GM12892 (cell line): ENCODE data around the gene ZDHHC1.

ENCODE experiments used
- POLR2A ChIP-seq: IDR thresholded peaks from 2 replicates; pipeline ENCODE4 v1.6.1; 2011; ENCODE audit warnings: low read depth, low read length, control low read depth
- POLR2AphosphoS5 ChIP-seq: IDR thresholded peaks from 2 replicates; pipeline ENCODE4 v1.6.1; 2011; ENCODE audit warnings: low read depth, low read length, control low read depth
- TAF1 ChIP-seq: IDR thresholded peaks from 2 replicates; pipeline ENCODE4 v1.6.1; 2011; ENCODE audit warnings: low read depth, mild to moderate bottlenecking, control low read depth, low read length, borderline replicate concordance

DNA sequence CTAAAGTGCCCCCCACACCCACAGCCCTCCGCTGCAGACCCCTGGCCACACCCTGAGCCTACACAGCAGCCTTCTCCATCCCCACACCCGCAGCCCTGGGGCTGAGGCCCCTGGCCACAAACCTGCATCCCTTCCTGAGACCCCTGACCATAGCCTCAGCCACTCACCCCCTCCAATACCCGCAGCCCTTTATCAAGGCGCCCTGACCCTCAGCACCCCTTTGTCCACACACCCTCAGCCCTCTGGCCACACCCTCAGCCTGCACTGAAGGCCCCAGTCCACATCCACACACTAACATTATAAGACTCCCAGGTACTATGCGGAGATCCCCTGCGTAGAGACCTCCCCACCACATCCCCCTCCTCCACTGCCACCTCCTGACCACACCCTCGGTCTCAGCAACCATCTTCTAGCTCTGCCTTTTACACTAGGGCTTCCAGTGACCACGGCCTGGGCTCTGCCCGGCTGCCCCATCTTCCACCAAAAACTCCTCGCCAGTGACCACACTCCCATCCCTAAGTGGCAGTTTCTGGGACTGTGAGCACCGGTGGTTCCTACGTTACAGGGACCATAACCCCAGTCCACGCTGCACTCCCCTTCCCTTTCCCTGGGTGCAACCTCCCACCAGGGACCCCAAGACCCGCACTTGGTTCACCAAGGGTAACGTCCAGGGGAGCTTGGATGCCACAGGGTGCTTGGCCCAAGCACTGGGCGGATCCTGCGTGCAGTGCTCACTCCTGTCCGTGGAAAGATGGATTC, 23.8 kb downstream of the ZDHHC1 start:
- no peak for TF ChIP-seq TAF1
- TF ChIP-seq POLR2AphosphoS5: no peak
- TF ChIP-seq POLR2A: no peak
